Measurements from ENCODE around the gene VCP.

VCP gene

GRCh38 chr9:35102769-35103659 is 30.6 kb upstream of the VCP start, which contains the start of gene STOML2:
STOML2 (minus strand) TSS chr9:35103131; CDS start chr9:35103094, 37 bp downstream.
- peak; percentile 86 for DNase-seq

- no peak for DNase-seq
Measured at GRCh38 chr9:35102465-35102768, 30.0 kb upstream of the VCP start.

GRCh38 chr9:35097573-35097972 is 25.1 kb upstream of the VCP start:
- no peak for DNase-seq

GRCh38 chr9:35096035-35096849 is 23.8 kb upstream of the VCP start, which contains the start of gene PIGO:
PIGO (minus strand) TSS chr9:35096591; CDS start chr9:35095565, 1,026 bp downstream.
- peak; percentile 89 for DNase-seq

- no peak for DNase-seq
Measured at GRCh38 chr9:35091536-35091935, 19.1 kb upstream of the VCP start.

GRCh38 chr9:35089434-35089833 is 17.0 kb upstream of the VCP start:
- DNase-seq, result no peak

GRCh38 chr9:35085078-35085477 is 12.7 kb upstream of the VCP start:
- DNase-seq, result no peak

- DNase-seq, result peak; percentile 82
Measured at GRCh38 chr9:35079426-35080341, 7.3 kb upstream of the VCP start, which contains the start of gene FANCG. FANCG (minus strand) TSS chr9:35079942; CDS start chr9:35079524, 418 bp downstream.

GRCh38 chr9:35079041-35079425 is 6.6 kb upstream of the VCP start:
- no peak for DNase-seq

GRCh38 chr9:35078066-35078465 is 5.6 kb upstream of the VCP start:
- DNase-seq, result no peak

- DNase-seq, result no peak
Measured at GRCh38 chr9:35076848-35077247, 4.4 kb upstream of the VCP start.

- DNase-seq, result no peak
Measured at GRCh38 chr9:35075358-35075757, 2.9 kb upstream of the VCP start.

- DNase-seq, result no peak
Measured at GRCh38 chr9:35074791-35075190, 2.4 kb upstream of the VCP start.

GRCh38 chr9:35074141-35074540 is 1.7 kb upstream of the VCP start:
- DNase-seq, result no peak

GRCh38 chr9:35073279-35073612 is 821 bp upstream of the VCP start:
- DNase-seq, result no peak

GRCh38 chr9:35071814-35072460 is 488 bp downstream of the VCP start:
- peak; percentile 47 for DNase-seq

- DNase-seq, result no peak
Measured at GRCh38 chr9:35070823-35071813, 1.3 kb downstream of the VCP start.

GRCh38 chr9:35069020-35069419 is 3.4 kb downstream of the VCP start:
- DNase-seq, result no peak

- DNase-seq, result no peak
Measured at GRCh38 chr9:35067056-35067455, 5.4 kb downstream of the VCP start.

- DNase-seq, result no peak
Measured at GRCh38 chr9:35060548-35061207, 11.7 kb downstream of the VCP start.

- DNase-seq, result no peak
Measured at GRCh38 chr9:35059438-35059837, 13.0 kb downstream of the VCP start.
